HG03521 (cell line): ENCODE measurements around the gene UBN1.

Source experiments
- ATAC-seq: cut with Tn5 transposase; IDR thresholded peaks from one replicate; pipeline ENCODE4 v1.9.1; 2021; ENCODE audit warnings: mild to moderate bottlenecking, moderate library complexity; ENCODE audit not compliant: unreplicated experiment

Gene UBN1

DNA sequence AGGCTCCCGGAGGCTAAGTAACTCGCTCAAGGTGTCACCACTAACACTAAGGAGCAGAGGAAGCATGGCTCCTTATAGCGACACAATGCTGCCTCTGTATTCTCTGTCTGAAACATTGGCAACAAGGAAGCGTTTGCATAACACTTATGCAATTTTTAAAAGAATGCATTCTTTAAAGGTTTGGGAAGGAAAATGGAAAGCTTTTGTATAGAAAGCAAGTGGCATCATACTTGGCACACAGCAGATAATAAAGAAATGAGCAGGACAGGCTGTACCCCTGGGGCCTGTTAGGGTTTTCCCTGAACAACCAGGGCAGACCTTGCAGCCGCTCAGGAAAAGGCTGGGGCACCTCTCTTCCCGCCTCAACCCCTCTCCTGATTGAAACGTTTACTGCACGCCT is 52.8 kb downstream of the UBN1 start:
- ATAC-seq = no peak

DNA sequence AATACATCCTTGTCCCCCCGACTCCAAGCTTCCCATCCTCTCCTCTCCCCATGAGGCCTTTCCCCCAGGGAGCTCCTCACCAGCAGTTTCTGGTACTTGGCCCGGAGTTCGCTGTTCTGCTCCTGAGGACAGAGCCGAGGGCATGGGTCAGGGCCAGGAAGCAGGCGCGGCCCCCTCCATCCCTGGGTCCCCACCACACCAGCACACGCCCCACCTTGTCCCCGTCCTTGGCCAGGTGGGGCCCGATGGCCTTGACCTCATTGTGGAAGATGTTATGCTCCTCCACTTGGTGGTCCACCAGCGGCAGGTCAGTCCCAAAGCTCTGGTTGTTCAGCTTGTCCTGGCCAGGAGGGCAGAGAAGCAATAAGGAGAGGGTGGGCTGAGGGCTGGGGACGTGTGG is 53.5 kb downstream of the UBN1 start:
- ATAC-seq = no peak

DNA sequence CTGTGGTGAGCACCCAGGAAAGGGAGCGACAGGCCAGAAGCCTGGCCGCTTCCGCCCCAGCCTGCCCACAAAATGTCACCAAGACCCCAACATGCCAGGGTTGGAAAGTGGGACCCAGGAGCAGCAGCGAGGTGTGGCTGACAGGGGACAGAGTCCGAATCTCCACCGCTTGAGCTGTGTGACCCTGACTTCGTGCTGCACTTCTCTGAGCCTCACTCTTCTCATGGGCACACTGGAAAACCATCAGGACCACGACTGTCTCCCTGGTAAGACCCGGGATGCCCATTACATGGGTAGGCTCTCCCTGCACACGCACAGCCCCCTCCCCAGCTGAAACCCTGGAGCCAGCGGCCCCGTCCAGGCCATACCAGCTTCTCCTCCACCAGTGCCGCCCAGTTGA is 54.8 kb downstream of the UBN1 start:
- ATAC-seq = no peak

DNA sequence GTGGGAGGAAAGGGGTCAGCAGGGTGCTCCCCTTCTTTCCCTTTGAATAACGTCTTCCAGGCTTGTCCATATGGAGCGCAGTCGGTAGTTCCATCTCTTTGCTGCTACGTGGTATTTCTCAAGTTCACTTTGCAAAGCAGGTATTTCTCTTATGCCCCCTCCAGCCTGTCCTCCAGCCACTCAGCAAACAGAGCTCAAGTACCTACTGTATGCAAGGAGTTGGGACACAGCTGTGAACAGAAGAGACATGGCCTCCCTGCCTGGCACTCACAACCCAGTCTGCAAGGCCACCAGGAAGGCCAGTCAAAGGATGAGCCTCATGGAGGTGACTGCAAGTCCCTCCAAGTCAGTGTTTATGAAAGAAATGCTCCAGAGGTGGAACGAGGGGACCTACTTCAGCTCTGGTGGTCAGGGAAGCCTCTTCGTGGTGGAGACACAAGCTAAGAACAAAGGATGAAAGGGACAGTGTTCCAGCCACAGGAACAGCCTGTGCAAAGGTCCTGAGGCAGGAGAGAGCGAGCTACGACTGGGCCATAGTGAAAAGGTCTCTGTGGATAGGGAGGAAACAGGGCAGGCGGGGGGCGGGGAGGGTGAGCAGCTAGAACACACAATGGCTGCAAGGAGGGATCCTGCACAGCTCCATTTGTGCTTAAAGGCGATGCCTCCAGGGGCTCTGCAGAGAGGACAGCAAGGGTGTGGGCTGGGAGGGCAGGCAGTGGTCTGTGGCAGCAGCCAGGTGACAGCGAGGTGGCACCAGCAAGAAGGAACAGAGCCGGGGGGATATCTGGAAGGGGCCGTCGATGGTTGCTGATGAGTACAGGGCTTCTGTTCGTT is 57.0 kb downstream of the UBN1 start:
- ATAC-seq = no peak

DNA sequence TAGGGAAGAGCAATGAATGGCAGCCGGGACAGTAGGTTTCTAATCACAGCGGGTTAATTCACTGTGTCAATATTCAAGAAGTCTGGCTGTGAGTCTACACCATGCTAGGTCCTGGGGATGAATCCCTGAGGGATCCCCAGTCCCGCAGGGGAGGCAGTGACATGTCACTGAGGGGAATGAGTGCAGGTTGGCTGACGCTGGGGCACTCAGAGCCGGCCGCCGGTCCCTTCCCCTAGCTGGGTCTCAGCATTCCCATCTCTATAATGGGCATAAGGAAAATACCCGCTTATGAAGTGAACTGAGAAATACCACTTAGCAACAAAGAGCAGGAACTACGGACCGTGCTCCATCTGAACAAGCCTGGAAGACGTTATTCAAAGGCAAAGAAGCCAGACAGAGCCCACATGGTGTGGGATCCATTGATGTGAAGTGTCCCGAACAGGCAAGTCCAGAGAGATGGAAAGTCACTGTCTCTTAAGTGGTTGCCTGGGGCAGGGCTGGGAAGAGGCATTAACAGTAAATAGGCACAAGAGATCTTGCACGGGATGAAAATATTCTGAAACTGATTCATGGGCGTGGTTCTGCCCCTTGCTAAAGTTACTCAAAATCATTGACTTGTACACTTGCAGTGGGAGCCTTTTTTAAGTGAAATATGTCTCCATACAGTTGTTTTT is 57.8 kb downstream of the UBN1 start:
- no peak for ATAC-seq

DNA sequence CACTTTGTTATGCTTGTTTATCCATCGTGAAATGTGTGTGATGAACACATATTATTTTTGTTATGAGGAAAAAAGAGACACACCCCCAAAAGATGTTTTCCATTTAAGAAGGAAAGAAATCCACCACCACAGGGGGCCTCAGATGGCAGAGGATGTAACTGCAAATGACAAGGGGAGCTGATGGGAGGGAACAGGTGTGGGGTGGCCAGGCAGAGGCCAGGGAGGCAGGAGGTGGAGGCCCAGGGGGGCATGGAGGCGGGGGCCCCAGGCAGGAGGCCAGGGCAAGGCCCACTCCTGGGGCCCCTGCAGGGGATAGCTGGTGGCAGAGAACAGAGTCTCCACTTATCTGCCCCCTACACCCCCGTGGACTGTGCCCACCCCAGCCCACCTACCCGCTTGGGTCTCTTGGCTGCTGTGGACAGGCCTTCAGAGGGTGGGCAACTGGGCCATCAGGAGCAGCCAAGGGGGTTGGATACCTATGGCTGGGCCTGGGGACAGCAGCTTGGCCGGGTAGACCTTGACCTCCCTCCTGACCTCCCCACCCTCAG is 61.6 kb downstream of the UBN1 start:
- no peak for ATAC-seq

DNA sequence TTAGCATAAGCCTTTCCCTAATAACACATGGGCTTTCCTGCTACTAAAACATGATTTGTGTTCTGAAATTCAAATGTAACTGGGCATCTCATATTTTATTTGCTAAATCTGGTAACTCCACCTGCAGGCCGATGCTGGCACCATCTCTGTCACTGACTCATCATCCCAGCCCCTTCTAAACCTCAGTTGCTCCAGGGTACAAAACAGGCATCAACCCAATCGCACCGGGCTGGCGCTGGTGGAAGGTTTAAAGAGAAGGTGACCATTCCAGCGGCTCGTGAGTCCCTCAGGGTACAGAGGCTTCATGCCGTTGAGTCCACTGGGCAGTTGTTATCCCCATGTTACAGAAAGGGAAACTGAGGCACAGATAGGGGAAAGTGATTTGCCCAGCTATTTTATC is 62.5 kb downstream of the UBN1 start:
- no peak for ATAC-seq

DNA sequence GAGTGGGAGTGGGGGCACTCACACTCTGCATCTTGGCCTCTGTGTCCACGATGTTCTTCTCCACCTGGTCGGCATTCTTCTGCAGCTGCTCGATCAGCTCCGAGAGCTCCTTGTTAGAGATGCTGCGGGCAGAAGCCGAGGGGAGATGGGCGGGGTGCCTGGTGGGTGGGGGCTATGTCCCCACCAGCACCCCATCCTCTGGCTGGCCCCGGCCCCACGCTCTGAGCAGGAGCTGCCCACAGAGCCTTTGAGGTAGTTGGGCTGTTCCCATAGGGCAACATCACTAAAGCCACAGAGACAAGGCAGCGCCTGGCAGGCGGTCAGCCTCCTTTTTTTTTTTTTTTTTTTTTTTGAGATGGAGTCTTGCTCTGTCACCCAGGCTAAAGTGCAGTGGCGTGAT is 63.5 kb downstream of the UBN1 start:
- ATAC-seq = no peak

DNA sequence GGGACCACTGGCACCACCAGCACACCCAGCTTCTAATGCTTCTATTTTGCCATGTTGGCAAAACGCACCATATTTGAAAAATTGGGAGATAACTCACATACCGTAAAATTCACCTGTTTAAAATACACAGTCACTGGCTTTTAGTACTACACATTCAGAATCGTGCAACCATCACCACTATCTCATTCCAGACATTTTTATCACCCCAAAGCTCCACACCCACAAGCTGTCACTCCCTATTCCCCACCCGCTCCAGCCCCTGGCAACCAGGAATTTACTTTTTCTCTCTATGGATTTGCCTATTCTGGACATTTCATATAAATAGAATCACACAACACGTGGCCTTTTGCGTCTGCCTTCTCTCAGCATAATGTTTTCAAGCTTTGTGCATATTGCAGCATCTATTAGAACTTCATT is 64.7 kb downstream of the UBN1 start:
- ATAC-seq = no peak

DNA sequence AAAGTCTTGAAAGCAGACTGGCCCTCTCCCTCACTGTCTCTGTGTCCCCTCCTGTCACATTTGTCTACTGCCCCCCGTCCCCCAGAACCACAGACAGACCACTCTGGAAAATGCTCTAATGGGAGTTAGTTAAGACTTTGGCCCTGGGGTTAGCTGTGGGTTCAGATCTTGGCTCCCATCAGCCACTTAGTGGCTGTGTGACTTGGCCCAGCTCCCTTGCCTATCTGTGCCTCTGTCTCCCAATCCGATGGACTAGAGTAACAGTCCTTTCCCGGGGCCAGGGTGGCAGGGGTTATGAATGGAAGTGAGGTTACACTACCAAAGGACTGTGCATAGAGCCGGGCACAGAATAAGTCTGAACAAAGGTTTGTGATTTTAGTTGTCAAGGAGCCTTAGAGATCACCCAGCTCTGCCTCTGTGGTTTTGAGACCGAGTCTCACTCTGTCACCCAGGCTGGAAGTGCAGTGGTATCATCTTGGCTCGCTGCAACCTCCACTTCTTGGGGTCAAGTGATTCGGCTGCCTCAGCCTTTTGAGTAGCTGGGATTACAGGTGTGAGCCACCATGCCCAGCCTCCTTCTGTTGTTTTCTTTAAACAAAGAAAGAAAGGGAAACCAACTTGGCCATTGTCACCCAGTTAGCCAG is 66.0 kb downstream of the UBN1 start:
- ATAC-seq = no peak

DNA sequence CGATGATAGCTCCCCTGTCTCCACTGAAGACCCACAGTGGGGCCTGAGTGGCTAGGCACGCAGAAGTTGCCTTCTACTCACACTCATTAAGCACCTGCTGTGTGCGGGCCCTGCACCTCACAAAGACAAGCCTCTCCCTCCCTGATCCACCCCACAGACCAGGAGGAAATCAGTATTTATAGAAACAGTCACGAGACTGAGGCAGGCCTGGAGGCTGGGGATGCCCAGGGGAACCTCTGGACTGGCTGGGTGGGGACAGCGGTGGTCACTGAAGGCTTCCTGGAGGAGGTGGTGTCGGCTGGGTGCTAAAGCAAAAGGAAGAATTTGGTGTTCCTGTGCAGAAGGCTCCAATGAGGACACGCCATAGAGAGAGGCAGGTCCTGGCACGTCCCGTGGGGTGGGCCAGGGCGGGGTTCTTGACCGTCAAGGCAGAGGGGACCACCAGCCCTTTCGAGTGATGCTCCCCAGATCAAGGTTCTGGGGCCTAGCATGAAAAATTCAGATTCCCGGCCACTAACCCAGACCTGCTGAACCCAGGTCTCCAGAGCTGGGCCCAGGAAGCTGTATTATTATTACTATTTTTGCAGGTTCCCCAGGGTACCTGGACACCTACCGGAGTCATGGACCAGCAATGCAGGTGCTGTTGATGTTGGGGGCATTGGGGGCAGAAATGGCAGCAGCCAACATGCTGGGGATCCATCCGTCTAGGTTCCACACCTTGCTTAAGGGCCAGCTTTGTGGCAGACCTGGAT is 66.7 kb downstream of the UBN1 start:
- no peak for ATAC-seq

DNA sequence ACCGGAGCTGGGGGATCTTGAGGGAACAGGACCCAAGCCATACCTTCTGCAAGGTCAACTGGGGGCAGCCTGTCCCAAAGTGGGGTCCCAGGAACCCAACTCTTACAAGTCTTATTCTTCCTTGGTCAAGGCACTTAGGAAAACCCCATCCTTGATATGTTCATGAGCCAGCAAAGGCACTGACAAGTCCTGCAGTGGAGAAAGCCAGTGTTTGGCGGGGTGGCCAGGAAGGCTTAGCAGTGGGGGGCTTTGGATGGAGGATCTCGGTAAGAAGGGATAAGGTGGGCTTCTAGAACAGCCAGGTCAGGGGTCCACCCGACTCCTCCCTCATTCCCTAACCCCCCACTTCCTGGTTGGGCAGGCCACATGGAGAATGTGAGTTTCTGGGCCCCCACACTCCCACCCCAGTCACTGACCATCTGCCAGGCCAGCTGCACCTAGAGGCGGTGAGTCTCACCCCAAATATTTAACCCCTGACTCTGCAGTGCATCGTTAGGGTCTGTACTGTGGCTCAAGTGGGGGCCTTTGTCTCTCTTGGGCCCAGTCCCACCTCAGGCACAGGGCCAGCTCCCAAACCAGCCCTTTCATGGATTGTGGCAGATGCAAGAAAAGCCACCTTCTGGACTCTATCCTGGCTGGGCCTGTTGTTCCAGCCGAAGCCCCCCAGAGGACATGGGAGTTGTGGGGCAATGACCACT is 67.4 kb downstream of the UBN1 start:
- no peak for ATAC-seq

DNA sequence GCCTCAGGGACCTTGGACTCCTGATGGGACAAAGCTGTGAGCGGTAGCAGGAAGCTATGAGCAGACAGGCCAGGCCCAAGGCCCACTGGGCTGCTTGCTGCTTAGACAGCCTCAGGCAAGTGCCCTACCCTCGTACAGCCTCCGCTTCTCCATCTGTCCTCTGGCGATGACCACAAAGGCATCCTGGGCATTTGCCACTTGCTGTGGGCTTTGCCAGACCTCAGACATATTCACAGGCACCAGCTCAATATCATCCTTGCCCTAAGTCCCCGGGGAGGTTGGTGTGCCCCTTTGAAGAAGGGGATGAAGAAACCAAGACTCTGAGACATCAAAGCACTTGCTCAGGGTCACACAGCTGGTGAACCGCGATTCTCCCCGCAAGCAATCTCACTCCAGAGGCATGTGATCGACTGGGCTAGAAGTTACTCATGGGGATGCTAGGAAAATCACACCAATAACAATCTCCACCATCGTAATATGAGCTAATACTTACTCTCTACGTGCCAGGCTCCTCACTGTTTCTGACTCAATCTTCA is 68.0 kb downstream of the UBN1 start:
- ATAC-seq = no peak

DNA sequence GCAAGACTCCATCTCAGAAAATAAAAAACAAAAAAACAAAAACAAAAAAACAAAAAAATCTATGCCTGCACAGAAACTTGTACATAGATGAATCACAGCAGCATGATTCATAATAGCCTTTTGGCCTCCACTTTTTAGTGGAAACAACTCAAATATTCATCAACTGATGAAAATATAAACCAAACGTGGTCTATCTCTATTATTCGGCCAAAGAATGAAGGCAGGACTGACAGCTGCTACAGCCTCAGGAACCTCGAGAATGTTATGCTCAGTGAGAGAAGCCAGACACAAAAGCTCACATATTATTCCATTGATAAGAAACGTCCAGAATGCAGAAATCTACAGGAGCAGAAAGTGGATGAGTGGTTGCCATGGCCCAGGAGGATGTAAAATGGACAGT is 69.8 kb downstream of the UBN1 start:
- no peak for ATAC-seq

DNA sequence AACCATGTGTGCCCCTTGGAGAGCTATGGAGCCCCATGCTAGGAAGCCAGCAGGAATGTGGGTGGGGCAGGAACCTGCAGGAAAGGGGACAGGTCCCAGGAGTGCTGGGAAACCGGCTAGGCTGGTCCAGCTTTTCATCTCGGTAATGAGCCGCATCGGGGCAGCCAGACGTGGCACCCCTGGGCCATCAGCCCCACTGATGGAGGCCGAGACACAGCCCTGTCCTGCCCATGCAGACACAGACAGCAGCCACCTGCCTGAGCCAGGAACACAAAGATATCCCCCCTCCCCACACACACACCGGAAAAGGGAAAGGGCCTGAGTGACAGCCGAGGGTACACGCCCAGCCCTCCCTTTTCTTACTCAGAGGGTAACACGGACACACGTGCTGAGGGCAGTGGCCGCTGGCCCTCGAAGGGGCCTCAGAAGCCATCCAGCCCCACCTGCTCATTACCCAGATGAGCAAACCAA is 71.5 kb downstream of the UBN1 start:
- no peak for ATAC-seq

DNA sequence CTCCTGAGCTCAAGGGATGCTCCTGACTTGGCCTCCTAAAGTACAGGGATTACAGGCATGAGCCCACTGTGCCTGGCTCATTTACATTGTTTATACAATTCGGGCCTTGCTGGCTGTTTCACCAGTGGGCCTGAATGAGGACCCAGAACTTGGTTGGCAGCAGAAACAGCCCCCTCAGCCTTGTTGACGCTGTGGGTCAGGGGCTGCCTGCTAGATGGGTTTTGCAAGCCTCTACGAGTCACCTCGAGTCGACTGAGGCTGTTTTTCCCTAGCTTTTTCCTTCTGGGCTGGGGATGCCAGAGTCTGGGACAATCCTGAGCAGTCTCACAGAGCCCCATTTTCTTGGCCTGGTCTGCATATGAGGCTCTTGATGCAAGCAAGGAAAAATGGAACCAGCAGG is 73.5 kb downstream of the UBN1 start:
- ATAC-seq = no peak

DNA sequence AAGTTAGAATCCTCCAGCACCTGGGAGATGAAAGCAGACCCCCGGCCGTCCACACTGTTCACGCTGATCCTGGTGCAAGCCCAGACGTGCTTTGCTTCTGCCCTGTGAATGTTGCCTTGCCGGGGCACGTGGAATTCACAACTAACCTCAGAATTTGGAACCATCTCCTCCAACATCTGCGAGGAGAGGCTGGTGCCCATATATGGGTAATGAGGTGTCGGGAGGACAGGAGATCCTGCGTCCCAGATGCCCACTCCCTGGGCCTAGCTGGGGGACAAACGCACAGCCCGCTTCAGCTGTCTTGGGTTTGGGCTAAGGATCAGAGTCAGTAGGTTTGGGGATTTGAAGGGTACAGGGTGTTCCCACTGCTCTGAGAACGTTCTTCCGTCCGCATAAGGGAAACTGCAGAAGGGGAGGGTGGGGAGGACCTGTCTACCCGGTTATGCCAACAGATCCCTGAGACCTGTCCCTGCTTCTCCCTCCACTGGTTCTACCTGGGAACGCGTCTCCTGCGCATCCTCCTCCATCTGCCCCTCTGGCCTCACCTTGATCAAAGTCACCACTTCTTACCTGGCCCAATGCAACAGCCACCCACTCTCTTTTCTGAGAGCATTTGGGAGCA is 75.6 kb downstream of the UBN1 start:
- no peak for ATAC-seq

DNA sequence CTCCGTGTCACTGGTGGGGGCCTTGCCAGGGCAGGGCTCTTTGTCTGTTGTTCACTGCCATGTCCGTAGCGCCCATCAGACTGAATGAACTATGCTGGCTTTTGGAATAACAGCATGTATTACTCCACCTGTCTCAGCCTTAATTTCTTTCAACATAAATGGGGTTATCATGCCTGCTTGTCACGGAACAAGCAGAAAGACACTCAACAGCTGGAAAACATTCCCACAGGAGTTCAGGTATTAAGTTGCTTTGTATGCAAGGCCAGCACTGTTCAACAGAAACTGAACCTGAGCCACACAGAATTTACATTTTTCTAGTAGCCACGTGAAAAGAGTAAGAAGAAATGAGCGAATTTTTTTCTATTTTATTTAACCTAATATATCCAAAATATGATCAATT is 76.6 kb downstream of the UBN1 start:
- no peak for ATAC-seq

DNA sequence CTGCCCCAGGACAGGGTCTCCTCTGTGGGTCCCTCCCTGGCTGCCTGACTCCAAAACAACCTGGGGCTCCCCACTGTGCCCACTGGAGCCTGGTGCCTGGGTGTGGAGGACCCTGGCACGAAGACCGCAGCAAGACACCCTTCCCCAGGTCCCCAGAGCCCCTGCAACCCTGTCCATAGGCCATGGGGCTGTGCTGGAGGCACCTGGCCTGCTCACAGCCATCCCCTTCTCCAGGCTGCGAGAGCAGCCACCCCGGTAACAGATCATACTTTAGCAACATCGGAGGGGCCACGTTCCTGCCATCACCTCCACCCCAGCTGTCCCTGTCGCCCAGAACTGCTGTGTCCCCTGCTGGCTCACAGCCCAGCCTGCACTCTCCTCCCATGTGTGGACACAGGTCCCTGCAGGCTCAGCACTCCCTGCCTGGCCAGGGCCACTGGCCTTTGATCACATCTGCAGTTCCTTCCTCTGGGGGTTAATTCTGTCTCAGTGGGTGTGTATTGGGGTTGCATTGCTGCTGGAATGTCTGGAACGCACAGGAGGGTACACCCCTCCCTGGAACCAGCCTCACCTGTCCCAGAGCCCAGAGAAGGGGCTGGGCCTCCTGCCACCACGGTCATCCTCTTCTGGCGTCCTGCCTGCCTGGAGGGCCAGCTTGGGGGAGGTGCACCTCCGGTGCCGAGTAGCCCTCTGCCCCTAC is 77.5 kb downstream of the UBN1 start:
- no peak for ATAC-seq
